ENCODE data around the gene SERPINA5. TPM values are rescaled to one million over a fixed set of nuclear protein-coding genes. Genes with fewer than 3 reads are reported as not detected.

Gene SERPINA5
- total RNA-seq, 1 experiment from 2014 or later: 1.5 TPM

DNA sequence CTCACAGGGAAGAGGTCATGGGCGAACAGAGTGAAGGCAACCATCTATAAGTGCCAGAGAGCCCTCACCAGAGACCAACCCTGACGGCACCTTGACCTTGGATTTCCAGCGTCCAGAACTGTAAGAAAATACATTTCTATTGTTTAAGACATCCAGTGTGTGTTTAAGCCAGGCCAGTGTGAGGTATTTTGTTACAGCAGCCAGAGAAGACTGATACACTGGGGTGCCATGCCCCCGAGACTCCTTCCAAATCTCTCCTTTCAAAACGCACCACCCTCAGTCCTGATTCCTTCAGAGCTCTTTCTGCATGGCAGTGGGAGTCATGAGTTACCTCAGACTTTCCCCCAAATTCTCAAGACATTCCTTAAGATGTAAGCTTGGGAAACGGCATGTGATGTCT is 2.5 kb upstream of the SERPINA5 start:
- H3K9me3 Mint-ChIP-seq: peaks cover 26% of the 10 kb centered on the region
- no peak for DNase-seq (ENCODE audit: low spot score)
- ChIA-PET CTCF (no interaction called here), POLR2A (no interaction called here)
- TF ChIP-seq, protein P1, sequence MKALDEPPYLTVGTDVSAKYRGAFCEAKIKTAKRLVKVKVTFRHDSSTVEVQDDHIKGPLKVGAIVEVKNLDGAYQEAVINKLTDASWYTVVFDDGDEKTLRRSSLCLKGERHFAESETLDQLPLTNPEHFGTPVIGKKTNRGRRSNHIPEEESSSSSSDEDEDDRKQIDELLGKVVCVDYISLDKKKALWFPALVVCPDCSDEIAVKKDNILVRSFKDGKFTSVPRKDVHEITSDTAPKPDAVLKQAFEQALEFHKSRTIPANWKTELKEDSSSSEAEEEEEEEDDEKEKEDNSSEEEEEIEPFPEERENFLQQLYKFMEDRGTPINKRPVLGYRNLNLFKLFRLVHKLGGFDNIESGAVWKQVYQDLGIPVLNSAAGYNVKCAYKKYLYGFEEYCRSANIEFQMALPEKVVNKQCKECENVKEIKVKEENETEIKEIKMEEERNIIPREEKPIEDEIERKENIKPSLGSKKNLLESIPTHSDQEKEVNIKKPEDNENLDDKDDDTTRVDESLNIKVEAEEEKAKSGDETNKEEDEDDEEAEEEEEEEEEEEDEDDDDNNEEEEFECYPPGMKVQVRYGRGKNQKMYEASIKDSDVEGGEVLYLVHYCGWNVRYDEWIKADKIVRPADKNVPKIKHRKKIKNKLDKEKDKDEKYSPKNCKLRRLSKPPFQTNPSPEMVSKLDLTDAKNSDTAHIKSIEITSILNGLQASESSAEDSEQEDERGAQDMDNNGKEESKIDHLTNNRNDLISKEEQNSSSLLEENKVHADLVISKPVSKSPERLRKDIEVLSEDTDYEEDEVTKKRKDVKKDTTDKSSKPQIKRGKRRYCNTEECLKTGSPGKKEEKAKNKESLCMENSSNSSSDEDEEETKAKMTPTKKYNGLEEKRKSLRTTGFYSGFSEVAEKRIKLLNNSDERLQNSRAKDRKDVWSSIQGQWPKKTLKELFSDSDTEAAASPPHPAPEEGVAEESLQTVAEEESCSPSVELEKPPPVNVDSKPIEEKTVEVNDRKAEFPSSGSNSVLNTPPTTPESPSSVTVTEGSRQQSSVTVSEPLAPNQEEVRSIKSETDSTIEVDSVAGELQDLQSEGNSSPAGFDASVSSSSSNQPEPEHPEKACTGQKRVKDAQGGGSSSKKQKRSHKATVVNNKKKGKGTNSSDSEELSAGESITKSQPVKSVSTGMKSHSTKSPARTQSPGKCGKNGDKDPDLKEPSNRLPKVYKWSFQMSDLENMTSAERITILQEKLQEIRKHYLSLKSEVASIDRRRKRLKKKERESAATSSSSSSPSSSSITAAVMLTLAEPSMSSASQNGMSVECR (CRISPR knock-in tag; IDR thresholded peaks at IDR 0.05; ENCODE audit: borderline replicate concordance): no peak
- TF ChIP-seq NR1H2 (CRISPR knock-in tag; IDR thresholded peaks at IDR 0.05): no peak
- TF ChIP-seq, protein P2, sequence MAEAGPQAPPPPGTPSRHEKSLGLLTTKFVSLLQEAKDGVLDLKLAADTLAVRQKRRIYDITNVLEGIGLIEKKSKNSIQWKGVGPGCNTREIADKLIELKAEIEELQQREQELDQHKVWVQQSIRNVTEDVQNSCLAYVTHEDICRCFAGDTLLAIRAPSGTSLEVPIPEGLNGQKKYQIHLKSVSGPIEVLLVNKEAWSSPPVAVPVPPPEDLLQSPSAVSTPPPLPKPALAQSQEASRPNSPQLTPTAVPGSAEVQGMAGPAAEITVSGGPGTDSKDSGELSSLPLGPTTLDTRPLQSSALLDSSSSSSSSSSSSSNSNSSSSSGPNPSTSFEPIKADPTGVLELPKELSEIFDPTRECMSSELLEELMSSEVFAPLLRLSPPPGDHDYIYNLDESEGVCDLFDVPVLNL (CRISPR knock-in tag; IDR thresholded peaks at IDR 0.05; ENCODE audit: borderline replicate concordance, low read depth): no peak
- peaks cover 3% of the 10 kb centered on the region for H3K36me3 Mint-ChIP-seq
- no peak overlapping the region for H3K27ac Mint-ChIP-seq
- peaks cover 8% of the 10 kb centered on the region for H3K27me3 Mint-ChIP-seq (ENCODE audit: low read depth)
- peaks cover 10% of the 10 kb centered on the region; the same call in 1 of the 2 replicates for H3K4me1 Mint-ChIP-seq
- no peak overlapping the region for H3K4me3 Mint-ChIP-seq
- no peak for ATAC-seq

DNA sequence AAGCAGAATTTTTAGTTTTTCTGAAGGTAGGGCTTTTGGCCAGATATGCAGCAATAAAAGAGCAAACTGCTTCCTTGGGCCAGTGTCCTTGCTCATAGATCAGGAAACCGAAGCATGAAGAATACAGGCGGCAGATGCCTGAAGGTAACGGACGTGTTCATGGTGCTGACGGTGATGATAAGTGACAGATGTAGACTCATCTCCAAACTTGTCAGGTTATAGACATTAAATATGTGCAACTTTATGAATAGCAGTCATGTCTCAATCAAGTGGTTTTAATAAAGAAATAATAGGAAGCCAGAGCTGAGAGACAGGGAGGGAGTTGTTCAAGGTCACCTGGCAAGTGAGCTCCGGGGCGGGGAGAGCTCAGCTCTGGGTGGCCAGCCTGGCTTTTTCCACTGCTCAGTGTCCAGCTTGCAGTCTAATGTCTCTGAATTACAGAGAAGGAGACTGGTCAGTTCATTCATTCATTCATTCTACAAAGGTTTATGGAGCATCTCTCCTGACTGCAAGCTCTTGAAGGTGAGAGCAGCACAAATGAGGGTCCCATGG is 1.0 kb downstream of the SERPINA5 start:
- H3K4me1 Mint-ChIP-seq: peaks cover 10% of the 10 kb centered on the region; the same call in 1 of the 2 replicates
- ChIA-PET POLR2A (no interaction called here), CTCF (interaction anchor here (1.3 to 2.4 kb wide), 2 partner anchors 17 to 148 kb away, joined by 4 to 7 read pairs; no protein-coding TSS in a partner anchor)
- no peak overlapping the region for H3K27ac Mint-ChIP-seq
- H3K4me3 Mint-ChIP-seq: no peak overlapping the region
- peaks cover 34% of the 10 kb centered on the region for H3K9me3 Mint-ChIP-seq
- TF ChIP-seq RORB (CRISPR knock-in tag; IDR thresholded peaks at IDR 0.05) (no peak), TCF7 (CRISPR knock-in tag; IDR thresholded peaks at IDR 0.05; ENCODE audit: low read depth) (no peak), ESRRA (CRISPR knock-in tag; IDR thresholded peaks at IDR 0.05; ENCODE audit: borderline replicate concordance) (no peak), OVOL2 (CRISPR knock-in tag; IDR thresholded peaks at IDR 0.05; ENCODE audit: borderline replicate concordance) (no peak), ZNF317 (CRISPR knock-in tag; IDR thresholded peaks at IDR 0.05; ENCODE audit: borderline replicate concordance, low read depth) (no peak), ZNF671 (CRISPR knock-in tag; IDR thresholded peaks at IDR 0.05) (no peak)
- TF ChIP-seq, protein P3, sequence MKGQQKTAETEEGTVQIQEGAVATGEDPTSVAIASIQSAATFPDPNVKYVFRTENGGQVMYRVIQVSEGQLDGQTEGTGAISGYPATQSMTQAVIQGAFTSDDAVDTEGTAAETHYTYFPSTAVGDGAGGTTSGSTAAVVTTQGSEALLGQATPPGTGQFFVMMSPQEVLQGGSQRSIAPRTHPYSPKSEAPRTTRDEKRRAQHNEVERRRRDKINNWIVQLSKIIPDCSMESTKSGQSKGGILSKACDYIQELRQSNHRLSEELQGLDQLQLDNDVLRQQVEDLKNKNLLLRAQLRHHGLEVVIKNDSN (CRISPR knock-in tag; IDR thresholded peaks at IDR 0.05): no peak
- peaks cover 10% of the 10 kb centered on the region for H3K27me3 Mint-ChIP-seq (ENCODE audit: low read depth)
- ATAC-seq (no peak), DNase-seq (ENCODE audit: low spot score) (no peak)
- H3K36me3 Mint-ChIP-seq: peaks cover 7% of the 10 kb centered on the region

DNA sequence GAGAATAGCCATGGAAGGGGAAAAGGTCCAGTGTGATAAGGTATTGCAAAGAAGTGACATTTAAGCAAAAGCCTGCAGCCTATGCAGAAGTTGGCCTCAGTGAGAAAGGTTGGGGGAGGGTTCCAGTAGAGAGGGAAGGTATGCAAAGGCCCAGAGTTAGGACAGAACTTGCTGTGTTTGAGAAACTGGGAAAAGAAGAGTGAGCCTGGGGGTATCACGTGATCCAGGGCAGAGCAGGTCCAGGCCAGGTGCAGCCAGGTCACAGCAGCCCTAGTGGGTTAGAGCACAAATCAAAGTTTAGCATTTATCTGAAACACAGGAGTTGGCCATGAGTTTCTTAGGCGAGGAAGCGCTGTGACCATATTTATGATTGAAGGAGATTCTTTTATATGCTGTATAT is 1.6 kb downstream of the SERPINA5 start:
- H3K36me3 Mint-ChIP-seq: peaks cover 7% of the 10 kb centered on the region
- no peak overlapping the region for H3K4me3 Mint-ChIP-seq
- POLR2A ChIA-PET: no interaction called here
- H3K9me3 Mint-ChIP-seq: peaks cover 34% of the 10 kb centered on the region
- peaks cover 10% of the 10 kb centered on the region; the same call in 1 of the 2 replicates for H3K4me1 Mint-ChIP-seq
- DNase-seq (ENCODE audit: low spot score) (no peak), ATAC-seq (no peak)
- no peak overlapping the region for H3K27ac Mint-ChIP-seq
- CTCF ChIA-PET: interaction anchor here (1.3 to 2.4 kb wide), 2 partner anchors 17 to 149 kb away, joined by 4 to 7 read pairs; no protein-coding TSS in a partner anchor
- H3K27me3 Mint-ChIP-seq (ENCODE audit: low read depth): peaks cover 10% of the 10 kb centered on the region
- TF ChIP-seq ZNF317 (CRISPR knock-in tag; IDR thresholded peaks at IDR 0.05; ENCODE audit: borderline replicate concordance, low read depth) (no peak), JUN (CRISPR knock-in tag; IDR thresholded peaks at IDR 0.05) (no peak), RORB (CRISPR knock-in tag; IDR thresholded peaks at IDR 0.05) (no peak), ZNF423 (CRISPR knock-in tag; IDR thresholded peaks at IDR 0.05) (no peak), NFE2L1 (CRISPR knock-in tag; IDR thresholded peaks at IDR 0.05) (no peak), ETV6 (CRISPR knock-in tag; IDR thresholded peaks at IDR 0.05) (no peak)
- TF ChIP-seq, protein P4, sequence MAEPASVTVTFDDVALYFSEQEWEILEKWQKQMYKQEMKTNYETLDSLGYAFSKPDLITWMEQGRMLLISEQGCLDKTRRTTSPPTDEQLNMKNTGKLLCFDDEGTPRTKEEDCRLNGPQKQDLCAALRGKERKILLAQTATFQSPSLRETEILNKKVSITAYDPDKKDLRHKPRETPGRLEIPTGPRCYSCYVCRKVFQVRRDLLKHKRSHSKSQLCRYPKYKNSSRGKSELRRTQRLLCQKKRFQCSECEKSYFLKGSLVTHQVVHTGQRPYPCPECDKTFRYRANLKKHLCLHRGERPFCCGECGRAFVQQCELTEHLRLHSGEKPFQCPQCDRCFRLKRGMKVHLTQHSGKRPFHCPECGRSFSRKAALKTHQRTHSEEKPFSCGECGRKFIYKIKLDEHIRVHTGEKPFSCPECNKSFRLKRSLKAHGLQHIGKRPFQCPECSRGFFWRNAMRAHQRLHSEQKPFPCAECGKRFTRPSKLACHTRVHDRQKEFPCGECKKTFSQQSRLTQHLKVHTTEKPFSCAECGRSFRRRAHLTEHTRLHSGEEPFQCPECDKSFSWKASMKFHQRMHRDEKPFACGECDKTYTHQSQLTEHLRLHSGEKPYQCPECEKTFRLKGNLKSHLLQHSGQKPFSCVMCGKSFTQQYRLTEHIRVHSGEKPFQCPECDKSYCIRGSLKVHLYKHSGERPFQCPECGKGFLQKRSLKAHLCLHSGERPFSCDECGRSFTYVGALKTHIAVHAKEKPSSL (CRISPR knock-in tag; conservative IDR thresholded peaks at IDR 0.05): no peak
- TF ChIP-seq, protein P5, sequence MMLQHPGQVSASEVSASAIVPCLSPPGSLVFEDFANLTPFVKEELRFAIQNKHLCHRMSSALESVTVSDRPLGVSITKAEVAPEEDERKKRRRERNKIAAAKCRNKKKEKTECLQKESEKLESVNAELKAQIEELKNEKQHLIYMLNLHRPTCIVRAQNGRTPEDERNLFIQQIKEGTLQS (CRISPR knock-in tag; conservative IDR thresholded peaks at IDR 0.05): no peak
- TF ChIP-seq, protein P6, sequence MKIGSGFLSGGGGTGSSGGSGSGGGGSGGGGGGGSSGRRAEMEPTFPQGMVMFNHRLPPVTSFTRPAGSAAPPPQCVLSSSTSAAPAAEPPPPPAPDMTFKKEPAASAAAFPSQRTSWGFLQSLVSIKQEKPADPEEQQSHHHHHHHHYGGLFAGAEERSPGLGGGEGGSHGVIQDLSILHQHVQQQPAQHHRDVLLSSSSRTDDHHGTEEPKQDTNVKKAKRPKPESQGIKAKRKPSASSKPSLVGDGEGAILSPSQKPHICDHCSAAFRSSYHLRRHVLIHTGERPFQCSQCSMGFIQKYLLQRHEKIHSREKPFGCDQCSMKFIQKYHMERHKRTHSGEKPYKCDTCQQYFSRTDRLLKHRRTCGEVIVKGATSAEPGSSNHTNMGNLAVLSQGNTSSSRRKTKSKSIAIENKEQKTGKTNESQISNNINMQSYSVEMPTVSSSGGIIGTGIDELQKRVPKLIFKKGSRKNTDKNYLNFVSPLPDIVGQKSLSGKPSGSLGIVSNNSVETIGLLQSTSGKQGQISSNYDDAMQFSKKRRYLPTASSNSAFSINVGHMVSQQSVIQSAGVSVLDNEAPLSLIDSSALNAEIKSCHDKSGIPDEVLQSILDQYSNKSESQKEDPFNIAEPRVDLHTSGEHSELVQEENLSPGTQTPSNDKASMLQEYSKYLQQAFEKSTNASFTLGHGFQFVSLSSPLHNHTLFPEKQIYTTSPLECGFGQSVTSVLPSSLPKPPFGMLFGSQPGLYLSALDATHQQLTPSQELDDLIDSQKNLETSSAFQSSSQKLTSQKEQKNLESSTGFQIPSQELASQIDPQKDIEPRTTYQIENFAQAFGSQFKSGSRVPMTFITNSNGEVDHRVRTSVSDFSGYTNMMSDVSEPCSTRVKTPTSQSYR (CRISPR knock-in tag; IDR thresholded peaks at IDR 0.05): no peak
- TF ChIP-seq, protein P7, sequence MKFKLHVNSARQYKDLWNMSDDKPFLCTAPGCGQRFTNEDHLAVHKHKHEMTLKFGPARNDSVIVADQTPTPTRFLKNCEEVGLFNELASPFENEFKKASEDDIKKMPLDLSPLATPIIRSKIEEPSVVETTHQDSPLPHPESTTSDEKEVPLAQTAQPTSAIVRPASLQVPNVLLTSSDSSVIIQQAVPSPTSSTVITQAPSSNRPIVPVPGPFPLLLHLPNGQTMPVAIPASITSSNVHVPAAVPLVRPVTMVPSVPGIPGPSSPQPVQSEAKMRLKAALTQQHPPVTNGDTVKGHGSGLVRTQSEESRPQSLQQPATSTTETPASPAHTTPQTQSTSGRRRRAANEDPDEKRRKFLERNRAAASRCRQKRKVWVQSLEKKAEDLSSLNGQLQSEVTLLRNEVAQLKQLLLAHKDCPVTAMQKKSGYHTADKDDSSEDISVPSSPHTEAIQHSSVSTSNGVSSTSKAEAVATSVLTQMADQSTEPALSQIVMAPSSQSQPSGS (CRISPR knock-in tag; IDR thresholded peaks at IDR 0.05; ENCODE audit: borderline replicate concordance, low read depth): no peak

All from WTC11 (cell line).